ENCODE data around the gene PRKCB.

Gene PRKCB

GRCh38 chr16:23835390-23836077, at the start of gene PRKCB:
TSS of gene PRKCB (plus strand) at chr16:23835983.
- no peak for DNase-seq

- DNase-seq, result no peak
Observed at GRCh38 chr16:23786964-23787561, 48.7 kb upstream of the PRKCB start.

- no peak for DNase-seq
Observed at GRCh38 chr16:23788685-23789084, 47.1 kb upstream of the PRKCB start.

GRCh38 chr16:23795378-23795777, 40.4 kb upstream of the PRKCB start:
- no peak for DNase-seq

GRCh38 chr16:23796941-23797340, 38.8 kb upstream of the PRKCB start:
- DNase-seq, result no peak

- no peak for DNase-seq
Observed at GRCh38 chr16:23801378-23801777, 34.4 kb upstream of the PRKCB start.

- DNase-seq, result no peak
Observed at GRCh38 chr16:23802776-23803175, 33.0 kb upstream of the PRKCB start.

- DNase-seq, result no peak
Observed at GRCh38 chr16:23803591-23804123, 32.1 kb upstream of the PRKCB start.

GRCh38 chr16:23807028-23807427, 28.8 kb upstream of the PRKCB start:
- no peak for DNase-seq

GRCh38 chr16:23821467-23821866, 14.3 kb upstream of the PRKCB start:
- no peak for DNase-seq

GRCh38 chr16:23821875-23822688, 13.7 kb upstream of the PRKCB start:
- DNase-seq, result no peak

GRCh38 chr16:23823475-23824384, 12.1 kb upstream of the PRKCB start:
- no peak for DNase-seq

GRCh38 chr16:23824909-23825308, 10.9 kb upstream of the PRKCB start:
- no peak for DNase-seq

- DNase-seq, result no peak
Observed at GRCh38 chr16:23826528-23827045, 9.2 kb upstream of the PRKCB start.

- DNase-seq, result no peak
Observed at GRCh38 chr16:23827057-23827456, 8.7 kb upstream of the PRKCB start.

- no peak for DNase-seq
Observed at GRCh38 chr16:23829454-23829853, 6.3 kb upstream of the PRKCB start.

- DNase-seq, result no peak
Observed at GRCh38 chr16:23830276-23830675, 5.5 kb upstream of the PRKCB start.

- DNase-seq, result no peak
Observed at GRCh38 chr16:23832882-23833281, 2.9 kb upstream of the PRKCB start.

GRCh38 chr16:23833504-23833903, 2.3 kb upstream of the PRKCB start:
- no peak for DNase-seq

- DNase-seq, result no peak
Observed at GRCh38 chr16:23833960-23834685, 1.7 kb upstream of the PRKCB start.

GRCh38 chr16:23836078-23836403, 258 bp downstream of the PRKCB start:
- DNase-seq, result no peak
